ENCODE measurements around the gene C2orf76. TPM values are rescaled to one million over a fixed set of nuclear protein-coding genes. Genes with fewer than 3 reads are reported as not detected.

Gene C2orf76
- total RNA-seq, 1 donor from 2014 or later = 8.4 TPM

GRCh38 chr2:119253760-119254600, 112.7 kb downstream of the C2orf76 start:
- H3K4me1 Mint-ChIP-seq (ENCODE audit: low read depth) = peaks cover 19% of the 10 kb centered on the region
- H3K27ac Mint-ChIP-seq = peak overlapping the region; percentile 24

GRCh38 chr2:119253114-119253702, 113.4 kb downstream of the C2orf76 start:
- Mint-ChIP-seq H3K27ac (peak overlapping the region; percentile 24), H3K4me3 (ENCODE audit: low read depth) (no peak overlapping the region), H3K4me1 (ENCODE audit: low read depth) (peaks cover 15% of the 10 kb centered on the region), H3K36me3 (ENCODE audit: insufficient read depth) (peaks cover 2% of the 10 kb centered on the region), H3K9me3 (ENCODE audit: low read depth) (no peaks in the 10 kb centered on the region), H3K27me3 (no peaks in the 10 kb centered on the region)
- DNase-seq (ENCODE audit: low spot score, unreplicated experiment) = no peak
- TF ChIP-seq, protein P1, sequence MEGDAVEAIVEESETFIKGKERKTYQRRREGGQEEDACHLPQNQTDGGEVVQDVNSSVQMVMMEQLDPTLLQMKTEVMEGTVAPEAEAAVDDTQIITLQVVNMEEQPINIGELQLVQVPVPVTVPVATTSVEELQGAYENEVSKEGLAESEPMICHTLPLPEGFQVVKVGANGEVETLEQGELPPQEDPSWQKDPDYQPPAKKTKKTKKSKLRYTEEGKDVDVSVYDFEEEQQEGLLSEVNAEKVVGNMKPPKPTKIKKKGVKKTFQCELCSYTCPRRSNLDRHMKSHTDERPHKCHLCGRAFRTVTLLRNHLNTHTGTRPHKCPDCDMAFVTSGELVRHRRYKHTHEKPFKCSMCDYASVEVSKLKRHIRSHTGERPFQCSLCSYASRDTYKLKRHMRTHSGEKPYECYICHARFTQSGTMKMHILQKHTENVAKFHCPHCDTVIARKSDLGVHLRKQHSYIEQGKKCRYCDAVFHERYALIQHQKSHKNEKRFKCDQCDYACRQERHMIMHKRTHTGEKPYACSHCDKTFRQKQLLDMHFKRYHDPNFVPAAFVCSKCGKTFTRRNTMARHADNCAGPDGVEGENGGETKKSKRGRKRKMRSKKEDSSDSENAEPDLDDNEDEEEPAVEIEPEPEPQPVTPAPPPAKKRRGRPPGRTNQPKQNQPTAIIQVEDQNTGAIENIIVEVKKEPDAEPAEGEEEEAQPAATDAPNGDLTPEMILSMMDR (IDR thresholded peaks at IDR 0.05; ENCODE audit: unreplicated experiment) = no peak

More at GRCh38 chr2:119253760-119254600, 112.7 kb downstream of the C2orf76 start:
- H3K27me3 Mint-ChIP-seq = no peaks in the 10 kb centered on the region
- H3K4me3 Mint-ChIP-seq (ENCODE audit: low read depth) = no peak overlapping the region
- H3K36me3 Mint-ChIP-seq (ENCODE audit: insufficient read depth) = no peaks in the 10 kb centered on the region
- H3K9me3 Mint-ChIP-seq (ENCODE audit: low read depth) = no peaks in the 10 kb centered on the region
- DNase-seq (ENCODE audit: low spot score, unreplicated experiment) = no peak
- TF ChIP-seq, protein P1 (IDR thresholded peaks at IDR 0.05; ENCODE audit: unreplicated experiment) = no peak

Other genes with a start within 250 kb of the C2orf76 start
- gene C1QL2, start 208.1 kb downstream of the C2orf76 start, total RNA-seq = 0.14 and 0.24 TPM in 2 replicates
- gene STEAP3, start 143.0 kb downstream of the C2orf76 start, total RNA-seq = 3.9 and 6.8 TPM in 2 replicates
- 144 and 156 TPM in 2 replicates for gene DBI, start 143 bp upstream of the C2orf76 start, total RNA-seq
- gene TMEM37, start 65.0 kb upstream of the C2orf76 start, total RNA-seq = 17.4 and 18.9 TPM in 2 replicates
- gene SCTR, start 157.6 kb upstream of the C2orf76 start, total RNA-seq = 33.1 and 34.9 TPM in 2 replicates
- gene CFAP221, start 177.6 kb upstream of the C2orf76 start, total RNA-seq = 33.0 and 37.4 TPM in 2 replicates